ENCODE data around the gene ID2. TPM values are rescaled to one million over a fixed set of nuclear protein-coding genes. Genes with fewer than 3 reads are reported as not detected.

The ID2 gene
- total RNA-seq, 1 experiment from 2014 or later = 48.6 TPM

GRCh38 chr2:8692783-8693156, 10.9 kb downstream of the ID2 start:
- no peaks in the 10 kb centered on the region for H3K4me1 ChIP-seq (ENCODE audit: insufficient read depth, low read length)

More at GRCh38 chr2:8692783-8693156, 10.9 kb downstream of the ID2 start:
- DNase-seq = no peak
- Histone ChIP-seq H3K23ac (ENCODE audit: insufficient read length, low read depth, low read length) (no peak overlapping the region), H3K27ac (ENCODE audit: insufficient read length, low read depth, low read length) (no peak overlapping the region), H3K9me3 (ENCODE audit: control insufficient read depth, low read depth, low read length) (no peaks in the 10 kb centered on the region), H3K18ac (ENCODE audit: insufficient read length, low read depth, low read length) (no peak overlapping the region), H4K20me1 (ENCODE audit: control insufficient read depth, insufficient read depth, insufficient read length) (no peaks in the 10 kb centered on the region), H3K14ac (ENCODE audit: insufficient read depth, low read length) (no peak overlapping the region), H4K8ac (replicated peaks; ENCODE audit: insufficient read length, low read depth, low read length) (no peak overlapping the region), H3T11ph (ENCODE audit: low read length) (no peak overlapping the region), H3K9ac (ENCODE audit: extremely low read depth, insufficient read length, low read length) (no peak overlapping the region), H2BK15ac (ENCODE audit: low read depth, low read length) (no peak overlapping the region), H3K56ac (ENCODE audit: insufficient read length, low read depth, low read length) (no peak overlapping the region), H3K23me2 (ENCODE audit: insufficient read length, low read depth, low read length, poor library complexity, severe bottlenecking) (no peaks in the 10 kb centered on the region), H4K5ac (ENCODE audit: insufficient read length, low read depth, low read length) (no peak overlapping the region), H3K4ac (ENCODE audit: low read depth, low read length) (no peak overlapping the region), H2BK120ac (ENCODE audit: low read depth, low read length, poor library complexity, severe bottlenecking) (no peak overlapping the region), H2AFZ (ENCODE audit: low read length) (no peak overlapping the region), H2AK5ac (ENCODE audit: insufficient read length, low read length) (no peak overlapping the region), H4K91ac (ENCODE audit: insufficient read length, low read depth, low read length) (no peak overlapping the region), H2BK12ac (ENCODE audit: insufficient read length, low read depth, low read length) (no peak overlapping the region), H3K4me2 (ENCODE audit: insufficient read depth, insufficient read length, low read length) (no peak overlapping the region), H3K79me1 (ENCODE audit: insufficient read depth, low read depth, low read length, poor library complexity, severe bottlenecking) (no peaks in the 10 kb centered on the region), H2BK20ac (ENCODE audit: low read depth, low read length, poor library complexity, severe bottlenecking) (no peak overlapping the region), H3K27me3 (ENCODE audit: insufficient read depth, low read length) (no peaks in the 10 kb centered on the region), H2BK5ac (ENCODE audit: insufficient read length, low read length) (no peak overlapping the region), H3K79me2 (ENCODE audit: insufficient read depth, low read length) (no peaks in the 10 kb centered on the region)
- no peak overlapping the region for H3K4me3 Mint-ChIP-seq
- peaks cover 0 to 4% of the 10 kb centered on the region in 2 experiments; a peak in 2 of 4 replicates for H3K4me1 Mint-ChIP-seq
- H3K27ac Mint-ChIP-seq = no peak overlapping the region
- H3K9me3 Mint-ChIP-seq = peaks cover 0 to 4% of the 10 kb centered on the region in 2 experiments; a peak in 3 of 5 replicates
- TF ChIP-seq CTCF (conservative IDR thresholded peaks at IDR 0.05) = no peak
- no CpG with 5 or more reads among the region's 7 CpGs for WGBS (ENCODE audit: extremely low coverage, insufficient read length, low lambda C conversion rate)
- no peaks in the 10 kb centered on the region; a peak in 1 of 7 replicates for H3K36me3 Mint-ChIP-seq (ENCODE audit: insufficient read depth in 1 of 3, low read depth in 3 of 3)
- H3K27me3 Mint-ChIP-seq (ENCODE audit: low read depth) = peaks cover 4% of the 10 kb centered on the region; the same call in 1 of the 2 replicates
